A549 (cell line): Measurements from ENCODE around the gene EXOSC6. TPM values are rescaled to one million over a fixed set of nuclear protein-coding genes. Genes with fewer than 3 reads are reported as not detected.

Source experiments
- ATAC-seq, 2 experiments: fragments of 200-7000 bp in 1 of 2; fragments of >200 bp in 1 of 2; cut with Nextera tagmentation in 1 of 2; cut with Tn5 transposase in 1 of 2; 3 replicates each; pipeline versions ENCODE4 v1.8.0 to v1.9.1; 2018 to 2020; ENCODE audit warnings: mild to moderate bottlenecking in 1 of 2, moderate library complexity in 1 of 2
- CTCF ChIA-PET: fragments of 300-600 bp; sonication (Branson Sonifier 250); formaldehyde crosslinking; extraction: SDS; loops from one replicate; lab custom pipeline; 2021; ENCODE audit warnings: antibody characterized with exemption, inconsistent platforms; lab: Yijun Ruan, JAX
- POLR2A ChIA-PET: fragments of 350-600 bp; formaldehyde crosslinking; extraction: SDS; loops from one replicate; lab custom pipeline; 2021; ENCODE audit warnings: antibody characterized with exemption, inconsistent platforms; lab: Yijun Ruan, JAX
- DNase-seq, 2 experiments: peaks; one replicate each; pipeline versions ENCODE4 v3.0.0 to v3.0.0-alpha.2; 2011 to 2016; ENCODE audit warnings: low read depth in 1 of 2, low spot score in 1 of 2
- FAIRE-seq: peaks from 2 replicates; lab custom pipeline; 2011; peaks lifted over from hg19 to GRCh38; lab: Jason Lieb, UNC
- H3K27ac ChIP-seq, 2 experiments: fragments of >200 bp; sonication (Bioruptor Twin); formaldehyde crosslinking; 3 replicates each; pipeline ENCODE4 v1.5.1; 2016 to 2017
- H3K4me1 ChIP-seq: fragments of >200 bp; sonication (Bioruptor Twin); formaldehyde crosslinking; 3 replicates; pipeline ENCODE4 v1.6.1; 2016
- H3K4me2 ChIP-seq: fragments of >200 bp; sonication (Bioruptor Twin); formaldehyde crosslinking; 3 replicates; pipeline ENCODE4 v1.6.1; 2016
- H3K4me3 ChIP-seq: fragments of >200 bp; sonication (Bioruptor Twin); formaldehyde crosslinking; 3 replicates; pipeline ENCODE4 v1.5.1; 2016
- H3K9me3 ChIP-seq: fragments of >200 bp; sonication (Bioruptor Twin); formaldehyde crosslinking; 3 replicates; pipeline ENCODE4 v1.6.1; 2016
- CBX8 ChIP-seq: fragments of 200-600 bp; sonication (generic); IDR thresholded peaks from 2 replicates; pipeline ENCODE4 v1.6.1; 2016
- CEBPB ChIP-seq, 2 experiments: fragments of >200 bp in 1 of 2; sonication (Bioruptor Twin) in 1 of 2; formaldehyde crosslinking in 1 of 2; IDR thresholded peaks; 2 replicates each; pipeline ENCODE4 v1.6.1; 2012 to 2016
- EHF ChIP-seq: fragments of 250-450 bp; sonication (Bioruptor Pico); IDR thresholded peaks from 2 replicates; pipeline ENCODE4 v1.5.0; 2020; ENCODE audit warnings: mild to moderate bottlenecking
- ESRRA ChIP-seq: fragments of 150-350 bp; IDR thresholded peaks from 2 replicates; pipeline ENCODE4 v1.6.1; 2014; ENCODE audit warnings: mild to moderate bottlenecking, low read length, borderline replicate concordance
- FOSL2 ChIP-seq, 2 experiments: fragments of 450-650 bp in 1 of 2; fragments of >200 bp in 1 of 2; sonication (Bioruptor Twin) in 1 of 2; formaldehyde crosslinking; IDR thresholded peaks; 2 replicates each; pipeline versions ENCODE4 v1.5.0 to v1.6.1; 2016 to 2020; ENCODE audit warnings: mild to moderate bottlenecking in 1 of 2, moderate library complexity in 1 of 2
- FOXS1 ChIP-seq: fragments of 250-450 bp; sonication (Bioruptor Pico); IDR thresholded peaks from 2 replicates; pipeline ENCODE4 v1.5.0; 2020; ENCODE audit warnings: mild to moderate bottlenecking, moderate library complexity
- HEYL ChIP-seq: fragments of 250-450 bp; sonication (Bioruptor Pico); IDR thresholded peaks from 2 replicates; pipeline ENCODE4 v1.8.0; 2021; ENCODE audit warnings: mild to moderate bottlenecking, moderate library complexity
- HOXB5 ChIP-seq: fragments of 250-450 bp; sonication (Bioruptor Pico); IDR thresholded peaks from 2 replicates; pipeline ENCODE4 v1.5.0; 2020; ENCODE audit warnings: mild to moderate bottlenecking, moderate library complexity
- MAFK ChIP-seq: fragments of 450-650 bp; IDR thresholded peaks from 2 replicates; pipeline ENCODE4 v1.6.1; 2014; ENCODE audit not compliant: partially characterized antibody
- PHF8 ChIP-seq: fragments of 200-600 bp; sonication (generic); IDR thresholded peaks from 2 replicates; pipeline ENCODE4 v1.6.1; 2016; ENCODE audit warnings: low read depth, mild to moderate bottlenecking, antibody characterized with exemption, moderate library complexity, borderline replicate concordance
- POLR2A ChIP-seq: IDR thresholded peaks from 2 replicates; pipeline ENCODE4 v1.6.1; 2012; ENCODE audit warnings: mild to moderate bottlenecking, low read length
- POLR2AphosphoS2 ChIP-seq: conservative IDR thresholded peaks from 2 replicates; pipeline ENCODE4 v1.6.1; 2012; ENCODE audit warnings: low read length, improper control_type of control experiment, inconsistent platforms
- RARB ChIP-seq: fragments of 250-450 bp; sonication (Bioruptor Pico); IDR thresholded peaks from 2 replicates; pipeline ENCODE4 v1.8.0; 2021; ENCODE audit warnings: mild to moderate bottlenecking, moderate library complexity
- RNF2 ChIP-seq: fragments of 200-600 bp; sonication (generic); IDR thresholded peaks from 2 replicates; pipeline ENCODE4 v1.6.1; 2016; ENCODE audit warnings: low read depth, mild to moderate bottlenecking, antibody characterized with exemption, moderate library complexity, borderline replicate concordance
- SMC3 ChIP-seq: fragments of >200 bp; sonication (Bioruptor Twin); formaldehyde crosslinking; IDR thresholded peaks from 3 replicates; pipeline ENCODE4 v1.6.1; 2018; ENCODE audit warnings: inconsistent platforms
- SREBF2 ChIP-seq: fragments of 450-650 bp; IDR thresholded peaks from 2 replicates; pipeline ENCODE4 v1.6.1; 2014; ENCODE audit warnings: mild to moderate bottlenecking, moderate library complexity
- TFCP2L1 ChIP-seq: fragments of 250-450 bp; sonication (Bioruptor Pico); IDR thresholded peaks from 2 replicates; pipeline ENCODE4 v1.5.0; 2021; ENCODE audit warnings: mild to moderate bottlenecking
- ZFP36 ChIP-seq: fragments of 450-650 bp; IDR thresholded peaks from 2 replicates; pipeline ENCODE4 v1.6.1; 2014; ENCODE audit warnings: borderline replicate concordance; ENCODE audit not compliant: partially characterized antibody
- ZNF302 ChIP-seq: fragments of 250-450 bp; sonication (Bioruptor Pico); IDR thresholded peaks from 2 replicates; pipeline ENCODE4 v1.9.0; 2021; ENCODE audit warnings: inconsistent platforms, mild to moderate bottlenecking, moderate library complexity
- ZSCAN20 ChIP-seq: fragments of 250-450 bp; sonication (Bioruptor Pico); IDR thresholded peaks from 2 replicates; pipeline ENCODE4 v1.8.0; 2022; ENCODE audit warnings: mild to moderate bottlenecking, moderate library complexity
- WGBS: methylation state at CpG from one replicate; pipeline ENCODE4 v1.1.6; 2017; ENCODE audit errors: missing lambda C conversion rate; 5-methylcytosine and 5-hydroxymethylcytosine counted together
- polyA plus RNA-seq, 4 experiments: library from polyadenylated mRNA; depleted of rRNA in 3 of 4; stranded (reverse); fragments of >200 nt; fragmentation: RNase III in 1 of 4; extraction: RNeasy Plus Mini Kit Qiagen cat#74134 plus additional on column Dnase treatment in 1 of 4; gene quantifications; 2 replicates in 3 of 4; 3 replicates in 1 of 4; pipeline ENCODE4 v1.2.3, GENCODE V29; 2011 to 2017
- TF ChIP-seq, protein P1 (sequence below): IDR thresholded peaks from 2 replicates; pipeline ENCODE4 v1.6.1; 2012
- TF ChIP-seq, protein P2 (sequence below): fragments of 200-600 bp; sonication (generic); IDR thresholded peaks from 2 replicates; pipeline ENCODE4 v1.6.1; 2016; ENCODE audit warnings: antibody characterized with exemption, mild to moderate bottlenecking, moderate library complexity
- TF ChIP-seq, protein P3 (sequence below): IDR thresholded peaks from 2 replicates; pipeline ENCODE4 v1.6.1; 2012
- TF ChIP-seq, protein P4 (sequence below): IDR thresholded peaks from 2 replicates; pipeline ENCODE4 v1.6.1; 2012; ENCODE audit warnings: low read depth, borderline replicate concordance

EXOSC6 gene
- polyA plus RNA-seq, 2 of the 4 experiments (the other 2 are of a cell fraction), result 12.2 to 15.0 TPM

DNA sequence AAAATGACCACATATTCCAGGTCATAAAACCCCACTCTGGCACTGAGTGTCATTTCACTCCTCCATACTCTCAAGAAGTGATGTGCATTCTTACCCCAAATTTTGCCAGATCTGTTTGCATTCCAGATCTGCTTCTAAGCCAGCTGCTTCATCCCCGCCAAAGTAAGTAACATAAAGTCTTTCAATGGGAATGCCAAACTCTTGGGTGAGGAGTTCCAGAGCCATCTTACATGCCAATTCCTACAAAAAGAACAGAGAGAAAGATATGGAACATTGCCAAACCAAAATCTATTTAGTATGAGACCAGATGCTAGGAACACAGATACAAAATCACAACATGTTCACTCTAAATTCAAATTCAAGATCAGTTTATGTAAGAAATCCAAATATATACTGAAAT, 24.7 kb upstream of the EXOSC6 start:
- ChIA-PET POLR2A (no interaction called here), CTCF (interaction anchor here (1.6 to 3.3 kb wide), 3 partner anchors 9 to 25 kb away, joined by 4 to 12 read pairs (median 7); partner anchors contain the start of gene EXOSC6)
- Histone ChIP-seq H3K27ac (no peak overlapping the region), H3K4me2 (no peak overlapping the region), H3K4me3 (no peak overlapping the region), H3K4me1 (no peaks in the 10 kb centered on the region), H3K9me3 (no peaks in the 10 kb centered on the region)
- FAIRE-seq (no peak), DNase-seq (no peak), ATAC-seq (no peak)
- TF ChIP-seq TFCP2L1 (CRISPR knock-in tag) (no peak), ZSCAN20 (CRISPR knock-in tag) (no peak), ZNF302 (CRISPR knock-in tag) (no peak), EHF (CRISPR knock-in tag) (no peak), SREBF2 (no peak), ZFP36 (no peak), FOXS1 (no peak), HEYL (CRISPR knock-in tag) (no peak), RNF2 (no peak), MAFK (no peak), RARB (CRISPR knock-in tag) (no peak), POLR2AphosphoS2 (no peak)
- TF ChIP-seq, protein P1, sequence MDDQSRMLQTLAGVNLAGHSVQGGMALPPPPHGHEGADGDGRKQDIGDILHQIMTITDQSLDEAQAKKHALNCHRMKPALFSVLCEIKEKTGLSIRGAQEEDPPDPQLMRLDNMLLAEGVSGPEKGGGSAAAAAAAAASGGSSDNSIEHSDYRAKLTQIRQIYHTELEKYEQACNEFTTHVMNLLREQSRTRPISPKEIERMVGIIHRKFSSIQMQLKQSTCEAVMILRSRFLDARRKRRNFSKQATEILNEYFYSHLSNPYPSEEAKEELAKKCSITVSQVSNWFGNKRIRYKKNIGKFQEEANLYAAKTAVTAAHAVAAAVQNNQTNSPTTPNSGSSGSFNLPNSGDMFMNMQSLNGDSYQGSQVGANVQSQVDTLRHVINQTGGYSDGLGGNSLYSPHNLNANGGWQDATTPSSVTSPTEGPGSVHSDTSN, result no peak
- TF ChIP-seq, protein P2, sequence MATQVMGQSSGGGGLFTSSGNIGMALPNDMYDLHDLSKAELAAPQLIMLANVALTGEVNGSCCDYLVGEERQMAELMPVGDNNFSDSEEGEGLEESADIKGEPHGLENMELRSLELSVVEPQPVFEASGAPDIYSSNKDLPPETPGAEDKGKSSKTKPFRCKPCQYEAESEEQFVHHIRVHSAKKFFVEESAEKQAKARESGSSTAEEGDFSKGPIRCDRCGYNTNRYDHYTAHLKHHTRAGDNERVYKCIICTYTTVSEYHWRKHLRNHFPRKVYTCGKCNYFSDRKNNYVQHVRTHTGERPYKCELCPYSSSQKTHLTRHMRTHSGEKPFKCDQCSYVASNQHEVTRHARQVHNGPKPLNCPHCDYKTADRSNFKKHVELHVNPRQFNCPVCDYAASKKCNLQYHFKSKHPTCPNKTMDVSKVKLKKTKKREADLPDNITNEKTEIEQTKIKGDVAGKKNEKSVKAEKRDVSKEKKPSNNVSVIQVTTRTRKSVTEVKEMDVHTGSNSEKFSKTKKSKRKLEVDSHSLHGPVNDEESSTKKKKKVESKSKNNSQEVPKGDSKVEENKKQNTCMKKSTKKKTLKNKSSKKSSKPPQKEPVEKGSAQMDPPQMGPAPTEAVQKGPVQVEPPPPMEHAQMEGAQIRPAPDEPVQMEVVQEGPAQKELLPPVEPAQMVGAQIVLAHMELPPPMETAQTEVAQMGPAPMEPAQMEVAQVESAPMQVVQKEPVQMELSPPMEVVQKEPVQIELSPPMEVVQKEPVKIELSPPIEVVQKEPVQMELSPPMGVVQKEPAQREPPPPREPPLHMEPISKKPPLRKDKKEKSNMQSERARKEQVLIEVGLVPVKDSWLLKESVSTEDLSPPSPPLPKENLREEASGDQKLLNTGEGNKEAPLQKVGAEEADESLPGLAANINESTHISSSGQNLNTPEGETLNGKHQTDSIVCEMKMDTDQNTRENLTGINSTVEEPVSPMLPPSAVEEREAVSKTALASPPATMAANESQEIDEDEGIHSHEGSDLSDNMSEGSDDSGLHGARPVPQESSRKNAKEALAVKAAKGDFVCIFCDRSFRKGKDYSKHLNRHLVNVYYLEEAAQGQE, result no peak
- TF ChIP-seq, protein P3, sequence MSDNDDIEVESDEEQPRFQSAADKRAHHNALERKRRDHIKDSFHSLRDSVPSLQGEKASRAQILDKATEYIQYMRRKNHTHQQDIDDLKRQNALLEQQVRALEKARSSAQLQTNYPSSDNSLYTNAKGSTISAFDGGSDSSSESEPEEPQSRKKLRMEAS, result no peak
- 95% methylated on average over 1 of the region's 1 CpG for WGBS

DNA sequence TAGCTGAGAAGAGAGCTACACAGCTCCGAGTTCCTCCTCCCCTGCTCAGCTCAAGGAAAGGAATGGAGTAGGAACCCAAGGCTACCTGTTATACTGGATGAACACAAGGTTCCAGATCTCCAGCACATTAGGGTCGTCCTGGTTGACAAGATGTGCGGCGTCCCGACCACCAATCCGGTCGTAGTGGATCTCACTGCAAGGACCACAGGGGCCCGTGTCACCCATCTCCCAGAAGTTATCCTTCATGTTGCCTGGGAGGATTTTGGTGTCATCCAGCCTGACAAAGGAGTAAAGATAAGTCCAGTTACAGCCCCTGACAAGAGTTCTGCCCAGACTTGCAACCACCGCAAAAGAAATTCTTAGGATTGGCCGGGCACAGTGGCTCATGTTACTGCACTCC, 20.0 kb upstream of the EXOSC6 start:
- Histone ChIP-seq H3K4me3 (no peak overlapping the region), H3K4me1 (no peaks in the 10 kb centered on the region), H3K9me3 (no peaks in the 10 kb centered on the region), H3K4me2 (no peak overlapping the region)
- no peak for ATAC-seq
- POLR2A ChIA-PET, result interaction anchor here (1.5 kb wide), 1 partner anchor 17 kb away, joined by 3 read pairs; the partner anchor contains the start of gene AARS1
- no peak for DNase-seq
- 96% methylated on average over 10 of the region's 10 CpGs for WGBS
- FAIRE-seq, result no peak
- TF ChIP-seq, protein P4, sequence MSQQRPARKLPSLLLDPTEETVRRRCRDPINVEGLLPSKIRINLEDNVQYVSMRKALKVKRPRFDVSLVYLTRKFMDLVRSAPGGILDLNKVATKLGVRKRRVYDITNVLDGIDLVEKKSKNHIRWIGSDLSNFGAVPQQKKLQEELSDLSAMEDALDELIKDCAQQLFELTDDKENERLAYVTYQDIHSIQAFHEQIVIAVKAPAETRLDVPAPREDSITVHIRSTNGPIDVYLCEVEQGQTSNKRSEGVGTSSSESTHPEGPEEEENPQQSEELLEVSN, result no peak
- TF ChIP-seq TFCP2L1 (CRISPR knock-in tag), result no peak
- no peak for TF ChIP-seq HOXB5 (CRISPR knock-in tag)
- TF ChIP-seq FOSL2 (IDR thresholded peaks at IDR 0.05), result no peak
- no peak for TF ChIP-seq FOSL2 (CRISPR knock-in tag; IDR thresholded peaks at IDR 0.05)
- no peak for TF ChIP-seq ESRRA
- no peak for TF ChIP-seq SMC3
- no peak for TF ChIP-seq POLR2A
- no peak for TF ChIP-seq CBX8
- no peak for TF ChIP-seq ZFP36
- no peak for TF ChIP-seq RARB (CRISPR knock-in tag)
- no peak for TF ChIP-seq CEBPB (IDR thresholded peaks at IDR 0.05)
- no peak for TF ChIP-seq PHF8
- TF ChIP-seq, all 56 proteins: peak for 0
- CTCF ChIA-PET, result interaction anchor here (3.1 to 3.8 kb wide), 2 partner anchors 13 to 19 kb away, joined by 7 to 34 read pairs; partner anchors contain the start of gene EXOSC6
- H3K27ac ChIP-seq, result no peak overlapping the region
